Measurements from ENCODE around the gene CLEC1A. TPM values are rescaled to one million over a fixed set of nuclear protein-coding genes. Genes with fewer than 3 reads are reported as not detected.

The CLEC1A gene
- total RNA-seq, 1 experiment from 2014 or later: not detected

DNA sequence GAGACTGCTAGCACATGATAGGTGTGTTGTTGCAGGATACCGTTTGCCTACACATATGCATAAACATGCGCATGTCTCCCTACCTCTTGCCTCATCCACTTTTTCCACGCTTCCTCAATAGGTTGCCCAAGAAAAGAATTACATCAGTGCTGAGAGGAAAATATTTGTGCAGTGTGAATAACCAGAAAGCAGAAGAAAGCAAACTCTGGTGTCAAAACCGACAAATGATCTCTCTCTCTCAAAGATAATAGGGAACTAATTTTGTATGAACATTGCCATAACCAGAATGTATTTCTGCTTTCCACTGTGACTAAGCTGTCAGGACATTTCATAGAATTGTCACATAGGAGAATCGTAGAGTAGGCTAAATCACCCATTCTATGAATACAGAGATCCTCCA is 29.9 kb upstream of the CLEC1A start:
- intact Hi-C loops (cut with micrococcal nuclease): no loop called here
- no peak overlapping the region for H3K27ac ChIP-seq (ENCODE audit: low read depth, low read length)
- H3K27me3 ChIP-seq (ENCODE audit: insufficient read depth, low read length): peaks cover 11% of the 10 kb centered on the region
- H3K4me1 ChIP-seq (ENCODE audit: control insufficient read depth in 1 of 2, insufficient read depth in 2 of 2, low read length in 2 of 2): peaks cover 0 to 3% of the 10 kb centered on the region in 2 experiments; a peak in 1 of 4 replicates
- H4K20me1 ChIP-seq (ENCODE audit: insufficient read depth): no peaks in the 10 kb centered on the region
- ATAC-seq (no peak), DNase-seq (ENCODE audit: low read depth, low spot score) (no peak)
- no peaks in the 10 kb centered on the region for H3K9me2 ChIP-seq (ENCODE audit: insufficient read depth)
- H3K9me3 ChIP-seq (ENCODE audit: control insufficient read depth in 1 of 2, insufficient read depth in 1 of 2, low read depth in 1 of 2, low read length in 2 of 2): no peaks in the 10 kb centered on the region
- H3K79me2 ChIP-seq (ENCODE audit: insufficient read depth, low read length): no peaks in the 10 kb centered on the region
- H2AFZ ChIP-seq (ENCODE audit: low read depth, low read length, poor library complexity, severe bottlenecking): no peak overlapping the region
- no peak for TF ChIP-seq MAX (IDR thresholded peaks at IDR 0.05)
- no peak for TF ChIP-seq POLR2A (IDR thresholded peaks at IDR 0.05; ENCODE audit: borderline replicate concordance, extremely low read depth, insufficient read depth, insufficient read length)
- TF ChIP-seq RAD21 (IDR thresholded peaks at IDR 0.05; ENCODE audit: low read depth): no peak
- TF ChIP-seq POLR2AphosphoS5 (IDR thresholded peaks at IDR 0.05; ENCODE audit: low read depth, low read length): no peak
- TF ChIP-seq TCF7L2 (IDR thresholded peaks at IDR 0.05; ENCODE audit: borderline replicate concordance, extremely low read depth, insufficient read depth, insufficient read length): no peak
- TF ChIP-seq FOSL1 (IDR thresholded peaks at IDR 0.05; ENCODE audit: low read depth): no peak
- no peak for TF ChIP-seq SRF (IDR thresholded peaks at IDR 0.05; ENCODE audit: low read depth)
- no peak for TF ChIP-seq EZH2 (IDR thresholded peaks at IDR 0.05)
- TF ChIP-seq ELF1 (IDR thresholded peaks at IDR 0.05; ENCODE audit: borderline replicate concordance, low read depth): no peak
- no TSS peak for BruUV-seq (replicated peaks)
- no peak overlapping the region for H3K9ac ChIP-seq (ENCODE audit: low read length)
- CTCF ChIA-PET: no interaction called here
- no peak overlapping the region for H3K4me2 ChIP-seq (ENCODE audit: low read length)
- POLR2A ChIA-PET: no interaction called here
- RAD21 ChIA-PET (ENCODE audit: low non-redundant PET in 1 of 2, low total read pairs in 2 of 2, uncharacterized antibody in 2 of 2, unreplicated experiment in 2 of 2): no interaction called here
- H3K4me3 ChIP-seq (replicated peaks in 1 of 2; ENCODE audit: low read depth in 1 of 2, low read length in 2 of 2): no peak overlapping the region
- H3K36me3 ChIP-seq (ENCODE audit: control insufficient read depth in 1 of 2, insufficient read depth in 2 of 2, low read length in 2 of 2): no peaks in the 10 kb centered on the region

GRCh38 chr12:10126413-10126812 is 27.6 kb upstream of the CLEC1A start:
- Histone ChIP-seq H3K79me2 (ENCODE audit: insufficient read depth, low read length) (no peaks in the 10 kb centered on the region), H4K20me1 (ENCODE audit: insufficient read depth) (no peaks in the 10 kb centered on the region), H3K27ac (ENCODE audit: low read depth, low read length) (no peak overlapping the region), H3K27me3 (ENCODE audit: insufficient read depth, low read length) (peaks cover 11% of the 10 kb centered on the region), H3K36me3 (ENCODE audit: control insufficient read depth in 1 of 2, insufficient read depth in 2 of 2, low read length in 2 of 2) (no peaks in the 10 kb centered on the region), H3K9me3 (ENCODE audit: control insufficient read depth in 1 of 2, insufficient read depth in 1 of 2, low read depth in 1 of 2, low read length in 2 of 2) (no peaks in the 10 kb centered on the region), H3K4me3 (replicated peaks in 1 of 2; ENCODE audit: low read depth in 1 of 2, low read length in 2 of 2) (no peak overlapping the region), H3K4me2 (ENCODE audit: low read length) (no peak overlapping the region), H3K9ac (ENCODE audit: low read length) (no peak overlapping the region), H2AFZ (ENCODE audit: low read depth, low read length, poor library complexity, severe bottlenecking) (no peak overlapping the region), H3K9me2 (ENCODE audit: insufficient read depth) (no peaks in the 10 kb centered on the region), H3K4me1 (ENCODE audit: control insufficient read depth in 1 of 2, insufficient read depth in 2 of 2, low read length in 2 of 2) (no peaks in the 10 kb centered on the region)
- no peak for ATAC-seq
- intact Hi-C loops (cut with micrococcal nuclease): no loop called here
- POLR2A ChIA-PET: no interaction called here
- RAD21 ChIA-PET (ENCODE audit: low non-redundant PET in 1 of 2, low total read pairs in 2 of 2, uncharacterized antibody in 2 of 2, unreplicated experiment in 2 of 2): no interaction called here
- BruUV-seq (replicated peaks): no TSS peak
- DNase-seq (ENCODE audit: low read depth, low spot score): no peak
- TF ChIP-seq EZH2 (IDR thresholded peaks at IDR 0.05) (no peak), ATF3 (IDR thresholded peaks at IDR 0.05) (no peak), ZNF274 (IDR thresholded peaks at IDR 0.05; ENCODE audit: low read depth, low read length) (no peak), CBX3 (IDR thresholded peaks at IDR 0.05; ENCODE audit: low read depth) (no peak), EZH2phosphoT487 (IDR thresholded peaks at IDR 0.05; ENCODE audit: borderline replicate concordance) (no peak), REST (IDR thresholded peaks at IDR 0.05; ENCODE audit: low read depth) (no peak), MAX (IDR thresholded peaks at IDR 0.05) (no peak), POLR2AphosphoS5 (IDR thresholded peaks at IDR 0.05; ENCODE audit: low read depth, low read length) (no peak)
- CTCF ChIA-PET: interaction anchor here (0.9 kb wide), 1 partner anchor 376 kb away, joined by 3 read pairs; no protein-coding TSS in a partner anchor
